HEK293T (cell line): ENCODE data around the gene SLC45A1.

Source experiments
- CTCF ChIA-PET: fragments of 350-600 bp; formaldehyde crosslinking; extraction: SDS; loops from one replicate; lab custom pipeline; 2021; ENCODE audit warnings: antibody characterized with exemption, inconsistent platforms; lab: Yijun Ruan, JAX
- POLR2A ChIA-PET: fragments of 350-600 bp; formaldehyde crosslinking; extraction: SDS; loops from one replicate; lab custom pipeline; 2020; ENCODE audit warnings: antibody characterized with exemption, inconsistent platforms; lab: Yijun Ruan, JAX
- DNase-seq: peaks from one replicate; pipeline ENCODE4 v3.0.0; 2012; ENCODE audit warnings: mixed read lengths; ENCODE audit errors: extremely low spot score
- ARNT ChIP-seq: fragments of 450-650 bp; IDR thresholded peaks from 2 replicates; pipeline ENCODE4 v1.6.1; 2017; ENCODE audit warnings: mild to moderate bottlenecking
- BHLHE40 ChIP-seq: fragments of 450-650 bp; IDR thresholded peaks from 2 replicates; pipeline ENCODE4 v1.6.1; 2016; ENCODE audit warnings: mild to moderate bottlenecking, moderate library complexity, borderline replicate concordance
- CTBP1 ChIP-seq: fragments of 450-650 bp; IDR thresholded peaks from 2 replicates; pipeline ENCODE4 v1.6.1; 2016; ENCODE audit warnings: borderline replicate concordance
- ELF4 ChIP-seq: fragments of 450-650 bp; IDR thresholded peaks from 2 replicates; pipeline ENCODE4 v1.6.1; 2017; ENCODE audit warnings: antibody characterized with exemption
- FOXA1 ChIP-seq: fragments of 450-650 bp; IDR thresholded peaks from 2 replicates; pipeline ENCODE4 v1.6.1; 2016; ENCODE audit warnings: mild to moderate bottlenecking
- FOXK2 ChIP-seq: fragments of 450-650 bp; IDR thresholded peaks from 2 replicates; pipeline ENCODE4 v1.6.1; 2016; ENCODE audit warnings: mild to moderate bottlenecking
- FOXM1 ChIP-seq: fragments of 450-650 bp; IDR thresholded peaks from 2 replicates; pipeline ENCODE4 v1.6.1; 2017; ENCODE audit warnings: mild to moderate bottlenecking, borderline replicate concordance
- HDGF ChIP-seq: fragments of 450-650 bp; IDR thresholded peaks from 2 replicates; pipeline ENCODE4 v1.6.1; 2017; ENCODE audit warnings: antibody characterized with exemption, borderline replicate concordance
- L3MBTL2 ChIP-seq: fragments of 450-650 bp; conservative IDR thresholded peaks from 2 replicates; pipeline ENCODE4 v1.6.1; 2016; ENCODE audit warnings: mild to moderate bottlenecking
- LEF1 ChIP-seq: fragments of 450-650 bp; IDR thresholded peaks from 2 replicates; pipeline ENCODE4 v1.6.1; 2017; ENCODE audit warnings: mild to moderate bottlenecking, borderline replicate concordance
- NFRKB ChIP-seq: fragments of 450-650 bp; IDR thresholded peaks from 2 replicates; pipeline ENCODE4 v1.6.1; 2016; ENCODE audit warnings: mild to moderate bottlenecking, moderate library complexity
- SP1 ChIP-seq: fragments of 450-650 bp; IDR thresholded peaks from 2 replicates; pipeline ENCODE4 v1.6.1; 2017
- SUZ12 ChIP-seq: fragments of 450-650 bp; IDR thresholded peaks from 2 replicates; pipeline ENCODE4 v1.6.1; 2016; ENCODE audit warnings: mild to moderate bottlenecking
- TARDBP ChIP-seq: fragments of 450-650 bp; IDR thresholded peaks from 2 replicates; pipeline ENCODE4 v1.6.1; 2016
- ZNF384 ChIP-seq: fragments of 450-650 bp; IDR thresholded peaks from 2 replicates; pipeline ENCODE4 v1.6.1; 2016
- TF ChIP-seq, protein P1 (sequence below): fragments of 450-650 bp; IDR thresholded peaks from 2 replicates; pipeline ENCODE4 v1.6.1; 2016

Gene SLC45A1

DNA sequence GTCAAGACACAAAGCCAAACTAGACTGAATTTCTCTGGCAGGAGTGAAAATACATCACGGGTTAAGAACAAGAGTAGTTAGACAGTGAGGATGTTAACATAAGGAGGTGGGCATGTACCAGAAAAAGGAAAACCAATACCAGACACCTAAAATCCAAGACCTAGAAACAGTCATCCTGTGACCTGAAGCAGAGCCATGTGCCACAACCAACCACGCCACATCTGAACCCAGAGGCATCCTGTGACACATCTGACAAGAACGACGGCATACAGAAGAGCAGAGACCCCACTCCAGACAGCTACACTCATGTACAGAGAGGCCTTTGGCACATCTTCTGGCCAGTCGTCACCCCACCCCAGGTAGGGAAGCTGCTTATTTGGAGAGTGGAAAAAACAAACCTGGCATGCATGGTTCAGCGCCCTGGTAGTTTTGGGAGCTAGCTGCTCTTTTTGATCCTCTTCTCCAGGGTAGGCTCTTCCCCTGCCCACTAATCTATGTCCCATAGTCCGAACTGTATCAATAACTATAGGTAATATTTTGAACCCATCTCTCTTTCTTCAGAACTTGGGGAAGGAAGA lies 72.1 kb downstream of the SLC45A1 start:
- no peak for TF ChIP-seq TARDBP
- TF ChIP-seq LEF1: no peak
- TF ChIP-seq, protein P1, sequence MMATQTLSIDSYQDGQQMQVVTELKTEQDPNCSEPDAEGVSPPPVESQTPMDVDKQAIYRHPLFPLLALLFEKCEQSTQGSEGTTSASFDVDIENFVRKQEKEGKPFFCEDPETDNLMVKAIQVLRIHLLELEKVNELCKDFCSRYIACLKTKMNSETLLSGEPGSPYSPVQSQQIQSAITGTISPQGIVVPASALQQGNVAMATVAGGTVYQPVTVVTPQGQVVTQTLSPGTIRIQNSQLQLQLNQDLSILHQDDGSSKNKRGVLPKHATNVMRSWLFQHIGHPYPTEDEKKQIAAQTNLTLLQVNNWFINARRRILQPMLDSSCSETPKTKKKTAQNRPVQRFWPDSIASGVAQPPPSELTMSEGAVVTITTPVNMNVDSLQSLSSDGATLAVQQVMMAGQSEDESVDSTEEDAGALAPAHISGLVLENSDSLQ: no peak
- no peak for TF ChIP-seq L3MBTL2
- no peak for TF ChIP-seq BHLHE40
- TF ChIP-seq CTBP1: no peak
- TF ChIP-seq HDGF: no peak
- no peak for TF ChIP-seq NFRKB
- TF ChIP-seq ARNT: no peak
- no peak for TF ChIP-seq ELF4
- no peak for TF ChIP-seq FOXK2
- CTCF ChIA-PET: no interaction called here
- no peak for DNase-seq
- POLR2A ChIA-PET: no interaction called here

DNA sequence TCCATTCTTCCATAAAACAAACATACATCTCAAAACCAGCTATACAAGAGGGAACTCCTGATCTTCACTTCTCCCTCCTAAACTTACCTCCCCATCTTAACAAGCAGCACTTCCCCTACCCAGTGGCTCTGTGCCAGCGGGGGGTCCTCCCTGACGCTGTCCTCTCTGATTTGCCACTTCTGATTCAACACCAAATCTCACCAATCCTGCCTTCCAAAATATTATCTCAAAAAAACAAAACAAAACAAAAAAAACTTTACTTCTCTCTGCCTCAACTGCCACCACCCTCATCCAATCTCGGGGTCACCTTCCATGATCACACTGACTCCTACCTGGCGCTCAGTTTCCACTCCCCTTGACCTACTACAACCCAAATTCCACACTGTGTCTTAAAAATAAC lies 72.8 kb downstream of the SLC45A1 start:
- ChIA-PET CTCF (interaction anchor here (1.4 kb wide), 1 partner anchor 18 kb away, joined by 5 read pairs; no protein-coding TSS in a partner anchor), POLR2A (no interaction called here)
- DNase-seq: no peak
- TF ChIP-seq TARDBP (no peak), BHLHE40 (no peak), L3MBTL2 (no peak), ZNF384 (no peak), HDGF (no peak), CTBP1 (no peak), ARNT (no peak), ELF4 (no peak), SP1 (no peak), LEF1 (no peak), FOXK2 (no peak), FOXA1 (no peak), NFRKB (no peak), SUZ12 (no peak), FOXM1 (no peak)
- TF ChIP-seq, protein P1: no peak

DNA sequence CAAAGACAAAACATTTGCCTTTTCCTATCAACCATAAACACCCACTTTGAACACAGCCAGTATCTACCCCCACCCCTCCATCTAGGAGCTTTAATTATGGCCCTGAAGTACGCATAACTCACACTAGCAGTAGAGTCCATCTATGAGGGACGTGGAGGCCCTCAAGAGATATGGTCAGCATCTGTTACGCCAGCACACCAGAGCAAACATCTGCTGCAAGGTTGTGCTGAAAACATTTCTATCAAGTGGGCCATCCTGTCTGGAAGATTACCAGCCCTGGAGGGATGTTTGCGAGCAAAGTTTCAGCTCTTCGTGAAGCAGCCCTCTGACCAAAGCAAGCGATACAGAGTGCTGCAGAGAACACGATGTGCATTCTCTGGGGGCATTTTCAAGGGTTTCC lies 74.6 kb downstream of the SLC45A1 start:
- POLR2A ChIA-PET: no interaction called here

More for the DNA sequence above, 74.6 kb downstream of the SLC45A1 start:
- TF ChIP-seq ELF4 (no peak), SUZ12 (no peak), LEF1 (no peak), NFRKB (no peak), CTBP1 (no peak), SP1 (no peak), FOXA1 (no peak), TARDBP (no peak), HDGF (no peak), BHLHE40 (no peak)
- TF ChIP-seq, protein P1: no peak
- CTCF ChIA-PET: no interaction called here
- DNase-seq: no peak
